DMS 273 treated with DMSO at 0.1 percent for 48 hours (cell line): Measurements from ENCODE around the gene MED8.

Experiments
- DNase-seq: peaks from one replicate; lab custom pipeline; 2025; lab: John Stamatoyannopoulos, UW

MED8 gene

DNA sequence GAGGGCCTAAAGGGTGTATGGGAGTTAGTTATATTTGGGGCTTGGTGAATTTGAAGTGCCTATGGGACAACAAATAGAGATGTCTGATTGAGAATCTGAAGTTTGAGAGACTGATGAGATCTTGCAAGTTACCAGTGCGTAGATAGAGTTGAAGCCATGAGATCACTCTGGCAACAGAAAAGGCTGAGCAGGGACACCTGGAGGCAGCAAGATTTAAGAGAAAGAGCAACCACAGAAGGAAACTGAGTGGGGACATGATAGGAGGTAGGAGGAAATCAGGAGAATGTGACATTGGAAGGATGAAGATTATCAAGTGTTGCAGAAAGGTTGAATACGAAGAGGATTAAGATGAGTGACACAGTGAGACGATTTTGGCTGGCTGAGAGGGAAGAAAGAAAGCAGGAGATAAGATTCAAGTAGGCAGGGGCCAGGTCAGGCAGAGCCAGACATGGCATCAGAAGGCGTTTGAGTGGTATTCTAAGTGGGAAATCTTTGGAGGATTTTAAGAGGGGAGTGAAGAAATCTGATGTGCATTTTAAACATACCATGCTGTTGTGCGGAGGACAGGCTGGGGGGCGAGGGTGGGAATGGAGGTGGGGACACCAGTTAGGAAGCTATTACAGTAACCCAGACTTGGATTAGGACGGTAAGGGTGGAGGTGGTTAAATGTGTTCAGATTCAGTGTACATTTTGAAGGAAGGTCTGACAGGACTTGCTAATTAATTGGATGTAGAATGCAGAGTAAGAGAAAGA lies 55.0 kb downstream of the MED8 start:
- no peak for DNase-seq
